Adrenal gland (tissue), 5 donors: ENCODE measurements around the gene FAP.

ENCODE experiments used
- CTCF ChIP-seq, 6 experiments: fragments of 450-650 bp in 4 of 6; fragments of 200-600 bp in 2 of 6; sonication (generic) in 1 of 6; IDR thresholded peaks; 1 replicate in 5 of 6; 2 replicates in 1 of 6; pipeline versions ENCODE4 v1.5.1 to v1.8.0; 2016 to 2021; ENCODE audit warnings: antibody characterized with exemption in 6 of 6, mild to moderate bottlenecking in 2 of 6, moderate library complexity in 1 of 6
- POLR2A ChIP-seq, 2 donors: fragments of 450-650 bp; IDR thresholded peaks; one replicate each; pipeline ENCODE4 v1.6.1; 2017; ENCODE audit warnings: antibody characterized with exemption in 2 of 2, mild to moderate bottlenecking in 2 of 2, moderate library complexity in 1 of 2
- donor health status: DM: no; HTN: no; CAD: no.

- TF ChIP-seq CTCF (IDR thresholded peaks at IDR 0.05), result no peak
- no peak for TF ChIP-seq POLR2A (IDR thresholded peaks at IDR 0.05)
These were observed 46.6 kb downstream of the FAP start for GRCh38 chr2:162196638-162197037.
